ENCODE measurements around the gene MINDY2.

- TF ChIP-seq CTCF (IDR thresholded peaks at IDR 0.05; ENCODE audit: insufficient read depth, low read length, poor library complexity, severe bottlenecking): no peak
- no peak for TF ChIP-seq EZH2phosphoT487 (conservative IDR thresholded peaks at IDR 0.05; ENCODE audit: low read length)
Observed at GRCh38 chr15:58870451-58870850, 99.3 kb downstream of the MINDY2 start.
